Dedifferentiated amniotic fluid mesenchymal stem cell (primary cell): ENCODE data around the gene ATP2B2.

Experiments
- DNase-seq: peaks from one replicate; pipeline ENCODE4 v3.0.0-alpha.2; 2016; ENCODE audit errors: extremely low spot score

ATP2B2 gene

GRCh38 chr3:10278501-10278900, 226.9 kb downstream of the ATP2B2 start:
- DNase-seq, result no peak

GRCh38 chr3:10277115-10277625, 228.2 kb downstream of the ATP2B2 start:
- no peak for DNase-seq

DNA sequence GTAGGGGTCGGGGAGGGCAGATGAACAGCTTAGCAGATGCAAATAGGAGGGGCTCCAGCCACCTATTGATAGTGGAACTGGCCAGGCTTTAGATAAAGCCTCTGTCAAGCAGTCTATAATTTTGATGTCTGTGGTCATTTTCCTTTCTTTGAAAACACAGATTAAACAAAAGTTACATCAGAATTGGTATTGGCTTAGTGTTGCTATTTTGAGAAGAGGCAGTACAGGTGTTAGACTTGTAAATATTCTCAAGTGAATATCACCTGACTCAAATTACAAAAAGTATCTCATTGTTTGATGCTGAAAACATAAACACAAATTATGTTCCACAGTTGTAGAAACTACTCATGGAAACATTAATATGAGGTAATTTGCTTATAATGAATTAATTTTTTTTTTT, 230.8 kb downstream of the ATP2B2 start:
- no peak for DNase-seq
